Skeletal muscle tissue (tissue), 5 donors: ENCODE results near the gene CRTAP. TPM values are rescaled to one million over a fixed set of nuclear protein-coding genes. Genes with fewer than 3 reads are reported as not detected.
"Not testable (repeated sequence)": the region's sequence is repeated elsewhere in the genome, so short reads cannot be mapped to it uniquely, and the experiment has no call there.

Source experiments
- H3K27ac ChIP-seq: one replicate; pipeline ENCODE4 v1.7.0; 2013; ENCODE audit warnings: mild to moderate bottlenecking, low read depth, low read length, inconsistent platforms
- H3K27me3 ChIP-seq, 3 donors: one replicate each; pipeline ENCODE4 v1.7.0; 2013; ENCODE audit warnings: low read length in 3 of 3; ENCODE audit not compliant: control insufficient read depth in 3 of 3, insufficient read depth in 3 of 3
- H3K36me3 ChIP-seq, 3 donors: one replicate each; pipeline ENCODE4 v1.7.0; 2013; ENCODE audit warnings: low read length in 3 of 3; ENCODE audit not compliant: control insufficient read depth in 3 of 3, insufficient read depth in 3 of 3
- H3K4me1 ChIP-seq, 3 donors: one replicate each; pipeline ENCODE4 v1.7.0; 2013; ENCODE audit warnings: low read length in 3 of 3, mild to moderate bottlenecking in 3 of 3; ENCODE audit not compliant: control insufficient read depth in 3 of 3, insufficient read depth in 3 of 3
- H3K4me3 ChIP-seq, 3 donors: one replicate each; pipeline ENCODE4 v1.7.0; 2013; ENCODE audit warnings: low read length in 3 of 3
- H3K9ac ChIP-seq, 3 donors: one replicate each; pipeline ENCODE4 v1.7.0; 2013; ENCODE audit warnings: low read length in 3 of 3, mild to moderate bottlenecking in 3 of 3, moderate library complexity in 2 of 3, low read depth in 1 of 3
- H3K9me3 ChIP-seq, 3 donors: one replicate each; pipeline ENCODE4 v1.7.0; 2013; ENCODE audit warnings: low read length in 3 of 3; ENCODE audit not compliant: control insufficient read depth in 3 of 3
- small RNA-seq: library from RNA; depleted of rRNA; stranded (forward); fragments of <200 nt; gene quantifications from one replicate; pipeline ENCODE3, GENCODE V24; 2014
- total RNA-seq: library from RNA; depleted of rRNA; stranded (reverse); fragments of >200 nt; gene quantifications from one replicate; pipeline ENCODE4 v1.2.3, GENCODE V29; 2014
- donor health status: Osteomylitis.

The CRTAP gene
- total RNA-seq, 1 donor from 2014 or later: 32.9 TPM

DNA sequence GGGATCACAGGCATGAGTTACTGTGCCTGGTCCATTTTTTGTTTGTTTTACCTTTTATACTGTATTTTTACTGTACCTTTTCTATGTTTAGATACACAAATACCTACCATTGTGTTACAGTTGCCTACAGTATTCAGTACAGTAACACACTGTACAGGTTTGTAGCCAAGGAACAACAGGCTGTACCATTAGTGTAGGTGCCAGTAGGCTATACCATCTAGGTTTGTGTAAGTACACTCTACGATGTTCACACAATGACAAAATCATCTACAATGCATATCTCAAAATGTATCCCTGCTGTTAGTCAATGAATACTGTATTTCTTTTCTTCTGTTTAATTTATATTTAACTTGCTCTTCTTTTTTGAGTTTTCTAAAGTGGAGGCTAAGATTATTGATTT is 67.8 kb downstream of the CRTAP start:
- H3K27ac ChIP-seq, H3K9ac ChIP-seq, H3K27me3 ChIP-seq, H3K36me3 ChIP-seq, H3K4me3 ChIP-seq, H3K4me1 ChIP-seq, H3K9me3 ChIP-seq: not testable (repeated sequence)

DNA sequence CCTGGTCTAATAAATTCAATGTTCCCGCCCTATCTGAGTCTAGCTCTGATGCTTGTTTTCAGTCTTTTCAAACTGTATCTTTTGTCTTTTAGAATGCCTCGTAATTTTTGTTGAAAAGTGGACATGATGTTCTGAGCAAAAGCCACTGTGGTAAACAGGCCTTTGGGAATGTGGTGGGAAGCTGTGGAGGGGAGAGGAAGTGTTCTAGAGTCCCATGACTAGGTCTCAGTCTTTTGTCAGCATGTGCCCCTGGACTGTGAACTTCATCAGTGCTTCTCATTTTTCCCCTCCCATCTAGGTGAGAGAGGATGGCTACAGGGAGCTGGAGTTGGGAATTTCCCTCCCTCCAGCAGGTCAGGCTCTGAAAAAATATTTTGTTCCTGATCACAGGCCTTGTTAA is 71.0 kb downstream of the CRTAP start:
- Histone ChIP-seq H3K4me3 (no peak overlapping the region), H3K27ac (no peak overlapping the region), H3K9me3 (no peaks in the 10 kb centered on the region), H3K4me1 (no peaks in the 10 kb centered on the region), H3K9ac (no peak overlapping the region), H3K27me3 (no peaks in the 10 kb centered on the region), H3K36me3 (no peaks in the 10 kb centered on the region)

DNA sequence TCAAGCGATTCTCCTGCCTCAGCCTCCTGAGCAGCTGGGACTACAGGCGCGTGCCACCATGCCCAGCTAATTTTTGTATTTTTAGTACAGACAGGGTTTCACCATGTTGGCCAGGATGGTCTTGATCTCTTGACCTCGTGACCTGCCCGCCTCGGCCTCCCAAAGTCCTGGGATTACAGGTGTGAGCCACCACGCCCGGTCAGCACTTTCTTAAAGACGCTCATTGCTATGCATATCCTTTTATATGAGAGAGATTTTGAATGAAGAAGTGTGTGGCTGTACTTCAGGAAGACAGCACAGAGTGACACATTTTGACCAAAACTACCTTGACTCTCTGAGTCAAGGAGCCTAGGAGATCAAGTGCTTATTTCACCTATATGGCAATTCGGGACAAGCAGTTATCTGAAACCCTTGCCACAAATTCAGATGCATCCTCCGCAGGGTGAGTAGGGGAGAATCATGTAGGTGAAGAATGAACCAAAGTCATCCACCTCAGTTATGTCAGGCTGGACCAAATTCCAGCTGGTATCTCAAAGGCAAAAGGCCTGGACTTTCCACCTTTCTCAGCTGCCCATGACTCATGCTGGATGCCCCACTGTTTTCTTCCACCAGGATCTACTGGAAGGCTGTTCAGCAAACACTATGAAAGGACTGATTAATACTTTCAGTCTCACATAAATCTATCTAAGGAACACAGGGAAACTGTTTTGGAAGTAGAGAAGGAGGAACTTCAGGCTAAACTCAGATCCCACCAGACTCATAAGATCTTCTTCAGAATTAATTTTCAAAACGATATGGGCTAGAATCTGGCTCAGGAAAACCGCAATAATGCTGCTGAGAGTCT is 72.9 kb downstream of the CRTAP start:
- Histone ChIP-seq H3K27me3 (no peaks in the 10 kb centered on the region), H3K4me1 (no peaks in the 10 kb centered on the region), H3K9me3 (no peaks in the 10 kb centered on the region), H3K4me3 (no peak overlapping the region), H3K27ac (no peak overlapping the region), H3K36me3 (no peaks in the 10 kb centered on the region), H3K9ac (no peak overlapping the region)

DNA sequence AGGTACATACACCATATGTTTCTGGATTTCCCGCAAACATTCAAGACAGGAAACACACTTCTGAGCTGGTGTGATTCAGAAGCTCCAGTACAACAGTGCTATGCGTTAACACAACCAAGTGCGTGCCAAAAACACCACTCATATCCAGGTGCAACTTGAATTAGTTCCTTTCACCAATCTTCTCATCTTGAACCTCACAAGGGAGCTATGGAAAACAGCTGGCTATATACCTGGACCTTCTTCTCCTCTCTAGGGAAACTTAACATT is 73.5 kb downstream of the CRTAP start:
- Histone ChIP-seq H3K27ac (no peak overlapping the region), H3K4me1 (no peaks in the 10 kb centered on the region), H3K9me3 (no peaks in the 10 kb centered on the region), H3K36me3 (no peaks in the 10 kb centered on the region), H3K9ac (no peak overlapping the region), H3K4me3 (no peak overlapping the region), H3K27me3 (no peaks in the 10 kb centered on the region)

GRCh38 chr3:33194303-33194702 is 80.5 kb downstream of the CRTAP start:
- H3K27me3 ChIP-seq: no peaks in the 10 kb centered on the region
- no peaks in the 10 kb centered on the region for H3K4me1 ChIP-seq
- no peaks in the 10 kb centered on the region for H3K36me3 ChIP-seq
- H3K27ac ChIP-seq: no peak overlapping the region
- H3K4me3 ChIP-seq: no peak overlapping the region
- no peak overlapping the region for H3K9ac ChIP-seq
- H3K9me3 ChIP-seq: no peaks in the 10 kb centered on the region

GRCh38 chr3:33196538-33196937 is 82.7 kb downstream of the CRTAP start:
- H3K36me3 ChIP-seq: no peaks in the 10 kb centered on the region
- H3K4me3 ChIP-seq: no peak overlapping the region
- H3K9me3 ChIP-seq: no peaks in the 10 kb centered on the region
- no peak overlapping the region for H3K27ac ChIP-seq
- H3K4me1 ChIP-seq: no peaks in the 10 kb centered on the region
- no peaks in the 10 kb centered on the region for H3K27me3 ChIP-seq
- H3K9ac ChIP-seq: no peak overlapping the region

Small RNAs within 50 kb of the gene (small RNA-seq; reads per million reads assigned to genes)
- not detected for gene AC123900.1
- gene RN7SL296P: not detected
- not detected for gene SUMO2P10

Other genes with a start within 250 kb of the CRTAP start
- not detected for gene CCR4, start 162.4 kb upstream of the CRTAP start, total RNA-seq
- 12.0 TPM for gene GLB1, start 16.9 kb upstream of the CRTAP start, total RNA-seq
- 2.1 TPM for gene TMPPE, start 16.9 kb upstream of the CRTAP start, total RNA-seq
- gene SUSD5, start 104.8 kb downstream of the CRTAP start, total RNA-seq: 2.6 TPM
- 7.8 TPM for gene FBXL2, start 163.4 kb downstream of the CRTAP start, total RNA-seq